GM19035 (cell line): ENCODE measurements around the gene TMEM50A.
A peak's percentile ranks its signal among the peaks of the same experiment; 100 is the strongest.
"Not testable (repeated sequence)": the region's sequence is repeated elsewhere in the genome, so short reads cannot be mapped to it uniquely, and the experiment has no call there.

Experiments used
- ATAC-seq: cut with Tn5 transposase; IDR thresholded peaks from one replicate; pipeline ENCODE4 v1.9.1; 2021; ENCODE audit not compliant: unreplicated experiment

TMEM50A gene

DNA sequence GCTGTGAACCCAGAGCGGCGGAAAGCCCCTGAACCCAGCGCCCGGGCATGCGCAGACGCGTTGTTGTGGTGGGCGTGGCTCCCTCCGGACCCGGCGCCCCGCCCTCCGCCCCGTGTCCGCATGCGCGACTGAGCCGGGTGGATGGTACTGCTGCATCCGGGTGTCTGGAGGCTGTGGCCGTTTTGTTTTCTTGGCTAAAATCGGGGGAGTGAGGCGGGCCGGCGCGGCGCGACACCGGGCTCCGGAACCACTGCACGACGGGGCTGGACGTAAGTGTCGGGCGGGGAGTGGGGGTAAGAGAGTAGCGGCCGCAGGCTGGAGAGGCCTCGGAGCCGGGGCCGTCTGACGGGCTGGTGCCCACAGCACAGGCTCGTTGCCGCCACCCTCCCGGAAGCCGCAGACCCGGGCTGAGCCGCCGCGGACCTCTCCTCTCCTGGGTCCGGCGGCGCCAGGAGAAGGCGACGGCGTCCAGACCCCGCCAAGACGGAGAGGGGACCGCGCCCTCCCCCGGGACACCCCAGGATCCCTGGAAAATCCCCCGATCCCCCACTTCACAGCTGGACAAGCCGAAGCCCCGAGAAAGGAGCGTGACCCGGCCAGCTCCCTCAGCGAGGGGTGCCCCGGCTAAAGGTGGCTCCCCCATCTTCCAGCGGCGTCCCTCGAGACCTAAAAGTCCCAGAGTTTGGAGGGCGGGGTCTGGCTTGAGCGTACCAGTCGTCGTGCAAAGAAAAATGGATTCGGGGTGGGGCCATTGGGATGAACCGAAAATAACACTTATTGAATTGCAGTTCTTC lies at the start of gene TMEM50A:
Gene TMEM50A (plus strand): TSS at position 147 of the 794 bp plus-strand sequence. CDS start 2,153 bp downstream, outside the sequence.
- peak; percentile 66 for ATAC-seq

DNA sequence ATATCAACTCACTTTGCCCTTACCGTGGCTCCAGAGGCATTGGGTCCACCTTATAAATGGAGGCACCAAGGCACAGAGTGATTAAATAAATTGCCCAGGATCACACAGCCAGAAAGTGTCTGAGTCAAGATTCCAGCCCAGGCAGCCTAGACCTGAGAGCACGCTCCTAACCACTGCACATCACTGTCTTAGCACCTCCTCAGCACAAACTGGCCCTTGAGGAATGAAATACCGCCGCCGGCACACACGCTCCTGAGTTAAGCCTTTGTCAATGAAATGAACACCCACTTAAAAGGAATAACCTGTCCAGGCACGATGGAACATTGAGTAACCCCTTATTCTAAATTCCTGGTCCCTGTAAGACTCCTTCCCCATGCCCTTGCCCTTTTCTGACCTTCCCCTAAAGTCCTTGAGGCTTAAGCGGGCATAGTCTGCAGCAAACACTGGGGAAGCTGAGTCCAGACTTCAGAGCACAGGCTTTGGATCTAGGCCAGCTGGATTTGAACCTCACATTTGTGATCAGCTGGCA lies 49.5 kb upstream of the TMEM50A start:
- not testable (repeated sequence) for ATAC-seq

DNA sequence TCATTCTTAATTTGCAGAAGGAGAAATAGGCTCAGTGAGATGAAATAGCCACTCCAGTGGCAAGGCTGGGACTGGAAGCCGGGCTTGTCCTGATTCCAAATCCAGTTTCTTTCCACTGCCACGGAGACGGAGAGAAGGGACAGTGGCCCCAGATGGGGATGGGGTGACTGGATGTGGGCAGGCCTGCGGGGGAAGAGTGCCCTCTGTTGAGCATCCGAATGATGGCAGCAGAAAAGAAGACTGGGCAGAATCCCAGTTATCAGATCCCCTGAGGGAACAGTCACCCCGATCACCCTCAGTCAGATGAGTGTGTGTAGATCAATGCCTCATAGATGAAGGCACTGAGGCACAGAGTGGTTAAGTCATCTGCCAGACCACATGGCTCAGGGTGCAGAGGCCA lies 48.1 kb upstream of the TMEM50A start:
- not testable (repeated sequence) for ATAC-seq

DNA sequence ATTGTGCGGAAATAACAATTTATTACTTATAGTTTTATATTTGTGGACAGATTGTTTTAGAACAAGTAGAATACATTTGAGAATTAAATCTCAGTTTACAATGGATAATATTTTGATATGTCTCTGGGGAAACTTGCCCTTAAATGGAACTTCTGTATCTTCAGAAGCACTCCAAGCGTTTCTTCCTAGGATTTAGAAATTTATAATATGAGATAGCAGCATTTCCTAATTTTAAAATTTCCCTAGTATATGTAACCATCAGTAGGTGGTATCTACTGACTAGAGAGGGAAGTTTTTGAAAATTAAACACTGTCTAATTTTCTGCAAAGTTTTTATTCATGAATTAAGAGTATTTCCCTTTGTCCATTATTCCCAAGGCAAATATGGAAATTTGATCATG lies 44.7 kb upstream of the TMEM50A start:
- ATAC-seq = not testable (repeated sequence)

DNA sequence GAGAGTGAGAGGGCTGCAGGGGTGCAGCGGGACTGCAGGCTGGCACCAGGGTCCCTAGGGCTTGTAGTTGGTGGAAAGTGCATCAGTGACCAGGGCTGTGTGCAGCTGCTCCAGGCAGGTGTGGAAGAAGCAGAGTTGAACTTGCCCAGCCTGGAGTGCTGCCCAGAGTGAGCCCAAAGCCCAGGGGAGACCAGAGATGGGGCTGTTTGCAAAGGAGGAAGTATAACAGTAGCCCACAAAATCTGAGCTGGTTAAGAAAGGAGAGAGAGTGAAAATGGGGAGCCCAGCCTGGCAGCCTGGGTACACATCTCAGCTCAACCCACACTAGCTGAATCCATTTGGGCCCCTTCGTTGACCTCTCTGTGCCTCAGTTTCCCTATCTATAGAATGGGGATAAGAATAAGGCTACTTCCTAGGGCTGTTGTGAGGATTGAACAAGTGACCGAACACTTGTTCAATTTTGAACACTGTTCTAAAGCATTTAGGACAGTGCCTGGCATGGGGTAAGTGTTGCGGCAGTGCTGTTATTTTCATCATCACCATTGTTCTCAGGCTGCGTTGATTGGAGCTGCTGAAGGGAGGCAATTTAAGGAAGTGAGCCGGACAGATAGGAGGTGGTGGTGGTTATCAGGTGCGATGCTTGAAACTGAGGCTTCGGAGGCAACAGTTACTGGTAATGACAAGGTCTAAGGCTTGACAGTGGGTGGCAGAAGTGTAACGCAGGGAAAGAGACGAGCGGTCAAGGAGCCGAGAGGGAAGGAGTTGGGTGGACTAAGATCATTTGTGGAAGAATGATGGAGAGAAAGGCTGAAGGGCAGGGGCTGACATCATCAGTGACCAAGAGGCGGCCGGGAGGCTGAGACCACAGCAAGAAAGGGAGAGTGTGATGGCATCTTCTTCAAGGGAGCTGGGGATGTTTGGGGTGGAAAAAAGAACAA lies 43.0 kb upstream of the TMEM50A start:
- not testable (repeated sequence) for ATAC-seq

DNA sequence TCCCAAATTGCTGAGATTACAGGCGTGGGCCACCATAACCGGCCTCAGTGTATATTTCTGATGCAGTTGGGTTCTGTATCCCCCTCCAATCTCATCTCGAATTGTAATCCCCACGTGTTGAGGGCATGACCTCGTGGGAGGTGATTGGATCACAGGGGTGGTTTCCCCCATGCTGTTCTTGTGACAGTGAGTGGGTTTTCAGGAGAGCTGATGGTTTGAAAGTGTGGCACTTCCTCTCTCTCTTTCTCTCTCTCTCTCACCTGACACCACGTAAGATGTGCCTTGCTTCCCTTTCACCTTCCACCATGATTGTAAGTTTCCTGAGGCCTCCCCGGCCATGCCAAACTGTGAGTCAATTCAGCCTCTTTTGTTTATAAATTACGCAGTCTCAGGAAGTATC lies 41.6 kb upstream of the TMEM50A start:
- not testable (repeated sequence) for ATAC-seq

DNA sequence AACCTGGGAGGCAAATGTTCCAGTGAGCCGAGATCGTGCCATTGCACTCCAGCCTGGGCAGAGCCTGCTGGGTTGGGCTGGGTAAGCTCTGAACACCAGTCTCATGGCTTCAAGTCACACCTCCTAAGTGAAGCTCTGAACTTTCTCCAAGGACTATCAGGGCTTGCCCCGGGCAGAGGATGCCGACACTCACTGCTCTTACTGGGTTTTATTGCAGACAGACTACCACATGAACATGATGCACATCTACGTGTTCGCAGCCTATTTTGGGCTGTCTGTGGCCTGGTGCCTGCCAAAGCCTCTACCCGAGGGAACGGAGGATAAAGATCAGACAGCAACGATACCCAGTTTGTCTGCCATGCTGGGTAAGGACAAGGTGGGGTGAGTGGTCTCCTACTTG lies 37.4 kb upstream of the TMEM50A start:
- ATAC-seq = not testable (repeated sequence)

DNA sequence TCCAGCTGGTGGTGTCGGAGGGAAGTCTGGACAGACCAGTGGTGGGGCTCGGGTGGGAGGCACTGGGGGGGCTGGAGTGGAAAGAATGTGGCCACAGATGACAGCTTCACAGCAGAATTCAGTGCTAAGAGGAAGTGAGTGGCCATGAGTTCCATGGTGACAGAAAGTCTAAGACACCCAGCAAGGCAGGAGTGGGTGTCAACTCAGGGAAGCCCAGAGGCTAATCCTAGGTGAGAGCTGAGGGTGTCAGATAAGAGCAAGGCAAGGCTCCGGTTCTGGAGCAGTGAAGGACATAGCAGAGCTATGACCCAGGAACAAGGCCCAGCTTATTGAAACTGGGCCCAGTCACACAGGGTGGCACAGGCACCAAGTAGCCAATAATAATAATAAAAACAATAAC lies 35.8 kb upstream of the TMEM50A start:
- not testable (repeated sequence) for ATAC-seq

DNA sequence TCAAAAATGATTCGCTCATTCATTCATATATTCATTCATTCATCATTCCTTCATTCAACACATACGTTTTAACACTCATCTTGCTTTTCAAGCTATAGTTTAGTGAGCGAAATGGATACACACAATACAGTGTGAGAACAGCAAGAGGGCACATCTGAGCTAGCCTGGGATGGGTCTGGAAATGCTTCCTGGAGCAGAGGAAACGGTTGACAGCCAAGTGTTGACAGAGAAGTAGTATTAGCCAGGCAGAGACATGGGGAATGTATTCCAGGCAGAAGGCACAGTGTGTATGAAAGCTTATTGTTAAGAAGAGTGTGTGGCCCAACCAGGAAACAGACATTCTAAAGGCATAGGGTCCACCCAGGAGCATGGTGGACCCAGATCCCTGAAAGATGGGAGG lies 33.2 kb upstream of the TMEM50A start:
- ATAC-seq = not testable (repeated sequence)

DNA sequence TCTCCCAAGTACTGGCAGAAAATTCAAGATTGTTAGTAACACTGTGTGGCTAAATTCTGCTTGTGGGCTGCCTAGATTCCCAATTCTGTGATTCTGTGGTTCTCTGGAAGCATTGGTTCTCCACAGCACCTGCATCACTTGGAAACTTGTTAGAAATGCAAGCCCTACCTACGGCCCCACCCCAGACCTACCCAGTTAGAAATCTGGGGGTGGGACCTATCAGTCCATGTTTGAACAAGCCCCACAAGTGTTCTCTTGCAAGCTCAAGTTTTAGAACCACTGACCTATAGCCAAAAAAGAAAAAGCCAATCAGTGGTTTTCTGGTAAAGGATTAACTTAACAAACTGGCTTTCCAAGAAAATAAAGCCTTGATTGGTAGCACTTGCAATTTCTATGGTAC lies 30.0 kb upstream of the TMEM50A start:
- not testable (repeated sequence) for ATAC-seq

DNA sequence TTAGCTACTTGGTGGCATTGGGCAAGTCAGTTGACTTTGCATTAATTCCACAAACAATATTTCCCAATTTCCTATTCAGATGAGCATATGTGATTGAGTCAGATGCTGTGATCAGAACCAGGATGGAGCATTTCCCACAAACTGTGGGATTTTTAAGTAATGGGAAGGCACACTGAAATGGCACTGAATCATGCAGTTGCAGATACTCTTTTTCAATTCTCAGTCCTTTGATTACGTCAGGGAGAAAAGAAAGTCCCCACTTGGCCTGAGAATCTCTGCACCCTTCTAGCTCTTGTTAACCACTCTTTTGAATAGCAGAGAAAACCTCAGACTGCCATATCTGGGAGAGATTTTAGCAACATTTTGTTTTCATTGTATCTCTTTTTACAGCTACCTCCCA lies 29.0 kb upstream of the TMEM50A start:
- ATAC-seq = not testable (repeated sequence)

DNA sequence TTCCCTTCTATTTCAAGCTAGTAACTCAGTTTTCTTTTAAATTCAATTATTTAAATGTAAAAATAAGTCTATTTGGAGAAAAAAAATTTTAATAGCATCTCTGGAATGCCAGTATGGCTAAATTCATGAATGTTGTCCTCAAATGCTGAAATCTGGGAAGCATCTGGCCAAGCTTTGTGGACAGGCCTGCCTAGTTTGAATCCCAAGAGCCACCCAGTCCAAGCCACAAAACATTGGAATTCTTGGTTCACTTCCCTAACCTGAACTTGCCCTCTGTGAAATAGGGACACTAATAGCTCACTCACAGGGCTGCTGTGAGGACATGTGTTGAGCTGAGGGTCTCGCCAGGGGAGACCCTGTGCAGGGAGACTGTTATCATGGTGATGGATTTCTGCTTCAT lies 28.6 kb upstream of the TMEM50A start:
- ATAC-seq = not testable (repeated sequence)

DNA sequence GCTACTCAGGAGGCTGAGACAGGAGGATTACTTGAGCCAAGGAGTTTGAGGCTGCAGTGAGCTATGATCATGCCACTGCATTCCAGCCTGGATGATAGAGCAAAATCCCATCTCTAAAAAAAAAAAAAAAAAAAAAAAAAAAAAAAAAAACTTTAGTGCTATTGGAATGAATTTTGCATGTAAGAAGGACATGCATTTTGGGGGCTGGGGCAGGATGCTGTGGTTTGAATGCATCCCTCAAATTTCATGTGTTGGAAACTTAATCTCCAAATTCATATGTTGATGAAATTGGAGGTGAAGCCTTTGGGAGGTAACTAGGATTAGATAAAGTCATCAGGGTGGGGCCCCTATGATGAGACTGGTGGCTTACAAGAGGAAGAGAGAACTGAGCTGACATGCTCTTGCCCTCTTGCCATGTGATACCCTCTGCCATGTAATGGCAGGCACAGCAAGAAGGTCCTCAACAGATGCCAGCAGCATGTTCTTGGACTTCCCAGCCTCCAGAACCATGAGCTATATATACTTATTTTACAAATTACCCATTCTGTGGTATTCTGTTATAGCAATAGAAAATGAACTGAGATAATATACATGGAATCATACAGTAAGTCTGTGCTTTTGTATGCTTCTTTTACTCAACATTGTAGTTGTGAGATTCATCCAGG lies 25.2 kb upstream of the TMEM50A start:
- ATAC-seq = not testable (repeated sequence)

DNA sequence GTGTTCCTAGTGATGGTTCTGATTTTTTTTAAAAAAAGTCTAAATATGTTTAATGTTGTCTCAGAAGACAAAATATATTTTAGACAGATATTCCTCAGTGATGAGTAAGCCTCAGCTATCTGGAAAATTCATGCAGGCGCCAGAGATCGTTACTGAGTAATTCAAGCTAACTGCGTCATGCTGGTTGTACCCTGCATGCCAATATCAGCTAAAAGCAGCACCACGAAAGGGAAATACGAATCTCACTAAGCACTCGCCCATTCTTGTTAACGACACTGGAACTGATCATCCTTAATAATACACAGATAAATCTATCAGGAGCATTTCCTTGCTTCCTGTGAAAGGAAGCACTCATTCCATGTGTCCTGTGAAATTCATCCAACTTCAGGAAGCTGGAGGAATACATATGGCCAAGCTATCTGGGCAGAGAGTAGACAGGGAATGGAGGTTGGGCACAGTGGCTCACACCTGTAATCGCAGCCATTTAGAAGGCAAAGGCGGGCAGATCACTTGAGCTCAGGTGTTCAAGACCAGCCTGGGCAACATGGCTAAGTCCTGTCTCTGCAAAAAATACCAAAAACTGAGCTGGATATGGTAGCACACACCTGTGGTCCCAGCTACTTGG lies 17.7 kb upstream of the TMEM50A start:
- not testable (repeated sequence) for ATAC-seq

DNA sequence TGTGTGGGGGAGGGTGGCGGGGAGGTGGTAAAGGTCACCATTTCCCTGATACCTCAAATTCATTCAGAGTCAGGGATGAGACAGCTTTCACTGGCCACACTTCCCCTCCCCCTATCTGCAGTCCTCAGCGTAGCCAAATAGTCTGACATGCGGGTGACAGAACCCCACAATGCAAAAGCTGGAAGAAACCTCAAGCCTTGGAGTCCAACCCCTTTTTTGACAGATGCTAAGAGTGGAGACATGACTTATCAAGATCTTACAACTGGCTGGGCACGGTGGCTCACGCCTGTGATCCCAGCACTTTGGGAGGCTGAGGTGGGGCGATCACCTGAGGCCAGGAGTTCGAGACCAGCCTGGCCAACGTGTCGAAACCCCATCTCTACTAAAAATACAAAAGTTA lies 16.0 kb upstream of the TMEM50A start:
- not testable (repeated sequence) for ATAC-seq

DNA sequence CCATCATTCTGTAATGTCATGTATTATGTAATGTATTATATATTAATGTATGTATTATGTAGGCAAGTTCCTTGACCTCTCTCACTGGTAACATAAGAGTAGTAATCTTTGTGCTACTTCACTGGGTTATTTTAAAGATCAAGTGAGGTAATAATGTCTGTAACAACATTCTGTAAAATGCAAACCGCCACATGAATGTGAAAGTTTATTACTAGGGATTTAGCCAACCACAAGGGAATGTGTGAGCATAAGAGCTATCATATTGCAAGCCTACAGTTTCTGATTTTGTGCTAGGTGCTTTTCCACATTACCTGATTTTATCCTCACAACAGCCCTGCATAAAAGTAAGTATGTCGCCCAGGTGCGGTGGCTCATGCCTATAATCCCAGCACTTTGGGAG lies 13.7 kb upstream of the TMEM50A start:
- not testable (repeated sequence) for ATAC-seq

DNA sequence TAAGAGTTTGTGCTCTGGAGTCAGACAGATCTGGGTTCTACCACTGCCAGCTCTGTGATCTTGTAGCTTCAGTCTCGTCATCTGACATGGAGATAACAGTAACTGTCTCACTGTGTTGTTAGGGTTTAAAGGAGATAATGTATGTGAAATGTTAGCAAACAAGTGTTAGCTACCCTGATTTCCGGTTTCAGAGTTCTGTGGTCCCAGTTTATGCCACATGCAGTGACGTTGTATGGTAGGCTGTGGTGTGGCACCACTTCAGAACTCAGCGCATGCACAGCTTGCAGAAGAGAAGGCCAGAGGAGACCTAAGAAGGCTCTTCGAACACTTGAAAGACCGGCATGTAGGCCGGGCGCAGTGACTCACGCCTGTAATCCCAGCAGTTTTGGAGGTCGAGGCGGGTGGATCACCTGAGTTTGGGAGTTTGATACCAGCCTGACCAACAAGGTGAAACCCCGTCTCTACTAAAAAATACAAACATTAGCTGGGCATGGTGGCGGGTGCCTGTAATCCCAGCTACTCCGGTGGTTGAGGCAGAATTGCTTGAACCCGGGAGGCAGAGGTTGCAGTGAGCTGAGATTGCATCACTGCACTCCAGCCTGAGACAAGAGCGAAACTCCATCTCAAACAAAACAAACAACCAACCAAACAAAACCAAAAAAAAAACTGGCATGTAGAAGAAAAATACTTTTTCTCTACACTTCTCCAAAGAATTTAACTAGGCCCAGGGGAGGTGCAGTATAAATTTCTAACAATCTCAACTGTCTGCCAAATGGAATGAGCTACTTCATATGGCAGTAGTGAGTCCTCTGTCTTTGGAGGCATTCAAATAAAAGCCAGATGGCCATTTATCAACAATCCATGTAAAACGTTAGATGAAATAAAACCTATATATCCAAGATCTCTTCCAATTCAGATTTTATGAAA lies 10.0 kb upstream of the TMEM50A start:
- not testable (repeated sequence) for ATAC-seq

DNA sequence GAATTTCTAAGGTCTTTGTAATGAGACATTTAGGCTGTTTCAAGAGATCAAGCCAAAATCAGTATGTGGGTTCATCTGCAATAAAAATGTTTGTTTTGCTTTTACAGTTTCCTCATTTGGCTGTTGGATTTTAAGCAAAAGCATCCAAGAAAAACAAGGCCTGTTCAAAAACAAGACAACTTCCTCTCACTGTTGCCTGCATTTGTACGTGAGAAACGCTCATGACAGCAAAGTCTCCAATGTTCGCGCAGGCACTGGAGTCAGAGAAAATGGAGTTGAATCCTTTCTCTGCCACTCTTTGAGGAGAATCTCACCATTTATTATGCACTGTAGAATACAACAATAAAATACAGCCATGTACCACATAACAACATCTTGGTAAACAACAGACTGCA lies 9.3 kb upstream of the TMEM50A start:
- not testable (repeated sequence) for ATAC-seq

DNA sequence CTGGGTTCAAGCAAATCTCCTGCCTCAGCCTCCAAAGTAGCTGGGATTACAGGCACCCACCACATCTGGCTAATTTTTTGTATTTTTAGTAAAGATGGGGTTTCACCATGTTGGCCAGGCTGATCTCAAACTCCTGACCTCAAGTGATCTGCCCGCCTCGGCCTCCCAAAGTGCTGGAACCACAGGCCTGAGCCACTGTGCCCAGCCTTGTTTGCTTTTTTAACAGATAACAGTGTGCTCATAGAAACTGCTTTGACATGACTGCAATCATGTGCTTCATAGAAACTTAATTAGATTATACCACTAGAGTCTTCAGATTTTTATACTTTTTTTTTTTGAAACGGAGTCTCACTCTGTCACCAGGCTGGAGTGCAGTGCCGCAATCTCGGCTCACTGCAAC lies 8.8 kb upstream of the TMEM50A start:
- ATAC-seq = not testable (repeated sequence)
